CD14-positive monocyte (primary cell): ENCODE data around the gene ABCB8. TPM values are rescaled to one million over a fixed set of nuclear protein-coding genes. Genes with fewer than 3 reads are reported as not detected.

Experiments
- DNase-seq, 3 donors: peaks; one replicate each; pipeline ENCODE4 v3.0.0-alpha.2; 2011 to 2022
- H2AFZ ChIP-seq: 2 replicates; pipeline ENCODE4 v1.6.0; 2012; ENCODE audit warnings: mild to moderate bottlenecking, low read depth, low read length, inconsistent platforms; ENCODE audit not compliant: insufficient read depth, poor library complexity, severe bottlenecking
- H3K27ac ChIP-seq, 2 donors: 1 replicate in 1 of 2; 2 replicates in 1 of 2; pipeline ENCODE4 v1.5.1; 2012 to 2013; ENCODE audit warnings: low read length in 2 of 2, control low read depth in 1 of 2, inconsistent platforms in 1 of 2, low read depth in 1 of 2, mild to moderate bottlenecking in 1 of 2
- H3K27me3 ChIP-seq, 2 donors: one replicate each; pipeline versions ENCODE4 v1.6.0 to v1.6.1; 2011 to 2013; ENCODE audit warnings: low read length in 2 of 2; ENCODE audit not compliant: control insufficient read depth in 2 of 2, insufficient read depth in 2 of 2
- H3K36me3 ChIP-seq, 2 donors: replicated peaks in 1 of 2; 1 replicate in 1 of 2; 2 replicates in 1 of 2; pipeline versions ENCODE4 v1.5.1 to v1.6.1; 2012 to 2013; ENCODE audit warnings: low read length in 2 of 2, control low read depth in 1 of 2, inconsistent platforms in 1 of 2, mild to moderate bottlenecking in 1 of 2; ENCODE audit not compliant: insufficient read depth in 2 of 2, control insufficient read depth in 1 of 2
- H3K4me1 ChIP-seq, 2 donors: 1 replicate in 1 of 2; 2 replicates in 1 of 2; pipeline versions ENCODE4 v1.5.1 to v1.6.1; 2012 to 2013; ENCODE audit warnings: low read length in 2 of 2, control low read depth in 1 of 2, inconsistent platforms in 1 of 2, mild to moderate bottlenecking in 1 of 2, moderate library complexity in 1 of 2; ENCODE audit not compliant: insufficient read depth in 2 of 2, control insufficient read depth in 1 of 2
- H3K4me2 ChIP-seq: replicated peaks from 2 replicates; pipeline ENCODE3; 2012; ENCODE audit warnings: low read length, moderate library complexity, mild to moderate bottlenecking; ENCODE audit not compliant: poor library complexity, severe bottlenecking; ENCODE audit errors: extremely low read depth
- H3K4me3 ChIP-seq, 3 experiments: fragments of 200-600 bp in 1 of 3; sonication (generic) in 1 of 3; replicated peaks in 1 of 3; 1 replicate in 2 of 3; 2 replicates in 1 of 3; pipeline ENCODE4 v1.5.1; 2011 to 2013; ENCODE audit warnings: low read length in 3 of 3, mild to moderate bottlenecking in 3 of 3, control low read depth in 2 of 3, low read depth in 2 of 3, inconsistent platforms in 1 of 3, moderate library complexity in 1 of 3
- H3K79me2 ChIP-seq: 2 replicates; pipeline ENCODE4 v1.6.0; 2012; ENCODE audit warnings: mild to moderate bottlenecking, control low read depth, inconsistent platforms, low read length, moderate library complexity; ENCODE audit not compliant: insufficient read depth
- H3K9ac ChIP-seq: 2 replicates; pipeline ENCODE4 v1.6.0; 2017; ENCODE audit warnings: low read length, mild to moderate bottlenecking; ENCODE audit not compliant: insufficient read depth, poor library complexity, severe bottlenecking
- H3K9me3 ChIP-seq, 2 donors: replicated peaks in 1 of 2; 1 replicate in 1 of 2; 2 replicates in 1 of 2; pipeline versions ENCODE4 v1.5.1 to v1.6.1; 2012 to 2013; ENCODE audit warnings: low read length in 2 of 2, control low read depth in 1 of 2; ENCODE audit not compliant: control insufficient read depth in 1 of 2, insufficient read depth in 1 of 2
- H4K20me1 ChIP-seq: 2 replicates; pipeline ENCODE4 v1.6.0; 2012; ENCODE audit warnings: mild to moderate bottlenecking, low read length, control low read depth, moderate library complexity; ENCODE audit not compliant: insufficient read depth
- H3K27ac Mint-ChIP-seq, 7 donors: one replicate each; pipeline ENCODE4 v1.8.0; 2020; ENCODE audit warnings: mild to moderate bottlenecking in 7 of 7, mixed read lengths in 7 of 7, moderate library complexity in 6 of 7, inconsistent platforms in 2 of 7
- H3K27me3 Mint-ChIP-seq, 3 donors: one replicate each; pipeline ENCODE4 v1.8.0; 2021 to 2022; ENCODE audit warnings: low read depth in 3 of 3, mild to moderate bottlenecking in 3 of 3, mixed read lengths in 3 of 3, moderate library complexity in 3 of 3, inconsistent platforms in 1 of 3
- H3K36me3 Mint-ChIP-seq, 2 donors: one replicate each; pipeline ENCODE4 v1.8.0; 2020; ENCODE audit warnings: mixed read lengths in 2 of 2, inconsistent platforms in 1 of 2, mild to moderate bottlenecking in 1 of 2
- H3K4me1 Mint-ChIP-seq: one replicate; pipeline ENCODE4 v1.8.0; 2020; ENCODE audit warnings: mild to moderate bottlenecking, mixed read lengths
- H3K4me3 Mint-ChIP-seq, 2 donors: one replicate each; pipeline ENCODE4 v1.8.0; 2020; ENCODE audit warnings: mild to moderate bottlenecking in 2 of 2, mixed read lengths in 2 of 2, moderate library complexity in 1 of 2
- H3K9me3 Mint-ChIP-seq, 7 donors: one replicate each; pipeline ENCODE4 v1.8.0; 2020 to 2022; ENCODE audit warnings: mixed read lengths in 7 of 7, mild to moderate bottlenecking in 6 of 7, moderate library complexity in 6 of 7, inconsistent platforms in 2 of 7
- WGBS: methylation state at CpG from one replicate; pipeline ENCODE4 v1.1.5; 2013; ENCODE audit warnings: missing lambda C conversion rate; ENCODE audit not compliant: insufficient coverage; 5-methylcytosine and 5-hydroxymethylcytosine counted together
- intact Hi-C, 2 donors: fragments of 100-400 bp; cut with micrococcal nuclease; formaldehyde crosslinking; loops; one replicate each; pipeline versions ENCODE4 v1.15.0 to v1.15.1; 2023
- polyA plus RNA-seq, 3 donors: library from polyadenylated mRNA; depleted of rRNA in 1 of 3; unstranded in 2 of 3; stranded (reverse) in 1 of 3; fragments of 300-500 nt in 2 of 3; fragments of >200 nt in 1 of 3; fragmentation: Illumina TruSeq in 2 of 3; gene quantifications; 1 replicate in 2 of 3; 2 replicates in 1 of 3; pipeline ENCODE4 v1.2.3, GENCODE V29; 2012 to 2021
- TF ChIP-seq, protein P1 (sequence below): fragments of 200-600 bp; IDR thresholded peaks from one replicate; pipeline ENCODE4 v1.8.0; 2022; ENCODE audit warnings: antibody characterized with exemption, mild to moderate bottlenecking

ABCB8 gene
- polyA plus RNA-seq, 3 donors = 9.3 to 19.9 (median 9.5) TPM

GRCh38 chr7:151059367-151060112 lies 31.3 kb downstream of the ABCB8 start, which contains the start of gene SLC4A2:
SLC4A2 (plus strand) TSS chr7:151059589; CDS start chr7:151061988, 2,399 bp downstream.
- peak within 1 kb of the TSS; percentile 66 to 97 (median 94) for H3K4me3 ChIP-seq
- H3K79me2 ChIP-seq = peaks cover 38% of the 10 kb centered on the region
- peaks cover 35 to 43% of the 10 kb centered on the region in 2 donors for H3K4me1 ChIP-seq
- H3K4me1 Mint-ChIP-seq = peaks cover 36% of the 10 kb centered on the region
- intact Hi-C loops = loop anchor here (2.0 kb wide), 4 partner anchors 21 to 51 kb away; partner anchors contain the start of genes AGAP3 (in 1 of the 2) and FASTK (in 1 of the 2)
- peak within 1 kb of the TSS; percentile 93 to 98 for H3K4me3 Mint-ChIP-seq
- no peaks in the 10 kb centered on the region for H3K9me3 ChIP-seq
- peak within 1 kb of the TSS; percentile 72 for H3K9ac ChIP-seq
- peak within 1 kb of the TSS; percentile 87 for H2AFZ ChIP-seq
- TF ChIP-seq, protein P1, sequence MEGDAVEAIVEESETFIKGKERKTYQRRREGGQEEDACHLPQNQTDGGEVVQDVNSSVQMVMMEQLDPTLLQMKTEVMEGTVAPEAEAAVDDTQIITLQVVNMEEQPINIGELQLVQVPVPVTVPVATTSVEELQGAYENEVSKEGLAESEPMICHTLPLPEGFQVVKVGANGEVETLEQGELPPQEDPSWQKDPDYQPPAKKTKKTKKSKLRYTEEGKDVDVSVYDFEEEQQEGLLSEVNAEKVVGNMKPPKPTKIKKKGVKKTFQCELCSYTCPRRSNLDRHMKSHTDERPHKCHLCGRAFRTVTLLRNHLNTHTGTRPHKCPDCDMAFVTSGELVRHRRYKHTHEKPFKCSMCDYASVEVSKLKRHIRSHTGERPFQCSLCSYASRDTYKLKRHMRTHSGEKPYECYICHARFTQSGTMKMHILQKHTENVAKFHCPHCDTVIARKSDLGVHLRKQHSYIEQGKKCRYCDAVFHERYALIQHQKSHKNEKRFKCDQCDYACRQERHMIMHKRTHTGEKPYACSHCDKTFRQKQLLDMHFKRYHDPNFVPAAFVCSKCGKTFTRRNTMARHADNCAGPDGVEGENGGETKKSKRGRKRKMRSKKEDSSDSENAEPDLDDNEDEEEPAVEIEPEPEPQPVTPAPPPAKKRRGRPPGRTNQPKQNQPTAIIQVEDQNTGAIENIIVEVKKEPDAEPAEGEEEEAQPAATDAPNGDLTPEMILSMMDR = peak; percentile 51
- H3K9me3 Mint-ChIP-seq = no peaks in the 10 kb centered on the region
- under 1% methylated on average over 51 of the region's 75 CpGs for WGBS
- peaks cover 13 to 26% of the 10 kb centered on the region in 2 donors for H3K36me3 ChIP-seq
- peak within 1 kb of the TSS; percentile 98 for H3K4me2 ChIP-seq
- peaks cover 49% of the 10 kb centered on the region for H4K20me1 ChIP-seq
- peak within 1 kb of the TSS; percentile 82 to 89 for H3K27ac ChIP-seq
- peak; percentile 66 to 69 (median 67) for DNase-seq
- H3K36me3 Mint-ChIP-seq = peaks cover 15 to 28% of the 10 kb centered on the region in 2 donors
- H3K27ac Mint-ChIP-seq = peak within 1 kb of the TSS; percentile 82 to 93 (median 89)
- peaks cover 0 to 1% (median under 1%) of the 10 kb centered on the region in 3 donors for H3K27me3 Mint-ChIP-seq
- H3K27me3 ChIP-seq = no peaks in the 10 kb centered on the region

DNA sequence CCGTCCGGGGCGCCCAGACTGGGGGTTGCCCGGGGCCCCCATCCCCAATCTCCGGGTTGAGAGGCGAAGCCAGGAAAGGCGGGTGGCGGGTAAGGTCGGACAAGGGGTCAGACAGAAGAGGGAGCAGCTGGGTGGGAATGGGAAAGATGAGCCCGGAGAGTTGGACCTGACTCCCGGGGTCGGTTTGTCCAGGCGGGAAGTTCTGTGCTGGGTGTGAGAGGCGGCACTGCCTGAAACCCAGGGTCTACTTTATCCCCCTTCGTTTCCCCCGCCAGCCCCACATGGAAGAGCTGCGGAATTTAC lies 31.8 kb downstream of the ABCB8 start:
- H3K27me3 Mint-ChIP-seq = peaks cover 0 to 1% (median 0%) of the 10 kb centered on the region in 3 donors
- Histone ChIP-seq H4K20me1 (peaks cover 54% of the 10 kb centered on the region), H3K36me3 (peaks cover 19 to 31% of the 10 kb centered on the region in 2 donors), H3K27me3 (no peaks in the 10 kb centered on the region), H3K9ac (peak overlapping the region; percentile 72), H2AFZ (peak overlapping the region; percentile 87), H3K4me3 (peak overlapping the region; percentile 66 to 97 (median 94)), H3K4me1 (peaks cover 35 to 43% of the 10 kb centered on the region in 2 donors), H3K79me2 (peaks cover 38% of the 10 kb centered on the region), H3K27ac (peak overlapping the region in 1 of 2 donors; percentile 12), H3K9me3 (no peaks in the 10 kb centered on the region), H3K4me2 (peak overlapping the region; percentile 98)
- H3K36me3 Mint-ChIP-seq = peaks cover 16 to 28% of the 10 kb centered on the region in 2 donors
- H3K9me3 Mint-ChIP-seq = no peaks in the 10 kb centered on the region
- DNase-seq = no peak
- H3K27ac Mint-ChIP-seq = peak overlapping the region in 3 of 7 donors; percentile 42 to 86 (median 72)
- intact Hi-C loops = no loop called here
- peak overlapping the region; percentile 84 to 98 for H3K4me3 Mint-ChIP-seq
- TF ChIP-seq, protein P1 = no peak
- 0% methylated on average over 8 of the region's 17 CpGs for WGBS
- H3K4me1 Mint-ChIP-seq = peaks cover 36% of the 10 kb centered on the region
